K562 (cell line): ENCODE measurements around the gene SLC25A45. TPM values are rescaled to one million over a fixed set of nuclear protein-coding genes. Genes with fewer than 3 reads are reported as not detected.
A peak's percentile ranks its signal among the peaks of the same experiment; 100 is the strongest.

Experiments used
- ARHGAP35 ChIP-seq: fragments of 450-650 bp; IDR thresholded peaks from 2 replicates; pipeline ENCODE4 v1.6.1; 2018; ENCODE audit not compliant: partially characterized antibody
- CCNT2 ChIP-seq: IDR thresholded peaks from 2 replicates; pipeline ENCODE4 v1.6.1; 2011; ENCODE audit warnings: borderline replicate concordance, low read depth, mild to moderate bottlenecking, moderate library complexity, mixed read lengths, low read length; ENCODE audit not compliant: insufficient read length; ENCODE audit errors: extremely low read depth
- ELF4 ChIP-seq: fragments of 450-650 bp; formaldehyde crosslinking; IDR thresholded peaks from 2 replicates; pipeline ENCODE4 v1.4.0; 2022; ENCODE audit warnings: missing genetic modification characterization
- ELK1 ChIP-seq: sonication (generic); formaldehyde crosslinking; IDR thresholded peaks from 2 replicates; pipeline ENCODE4 v1.8.1; 2022; ENCODE audit warnings: missing genetic modification reagents
- FOXA1 ChIP-seq: fragments of 450-650 bp; IDR thresholded peaks from 2 replicates; pipeline ENCODE4 v1.6.1; 2016; ENCODE audit warnings: mild to moderate bottlenecking, borderline replicate concordance
- FOXO4 ChIP-seq: fragments of 450-650 bp; formaldehyde crosslinking; IDR thresholded peaks from 2 replicates; pipeline ENCODE4 v1.4.0; 2020; ENCODE audit warnings: mild to moderate bottlenecking, moderate library complexity
- GABPB2 ChIP-seq: fragments of 250-450 bp; sonication (Bioruptor Pico); conservative IDR thresholded peaks from 2 replicates; pipeline ENCODE4 v1.5.1; 2021; ENCODE audit warnings: mild to moderate bottlenecking
- MLLT1 ChIP-seq, 2 experiments: fragments of 450-650 bp; IDR thresholded peaks; 2 replicates each; pipeline ENCODE4 v1.6.1; 2016
- NONO ChIP-seq, 2 experiments: fragments of 200-400 bp in 1 of 2; fragments of 450-650 bp in 1 of 2; formaldehyde crosslinking in 1 of 2; IDR thresholded peaks; 2 replicates each; pipeline ENCODE4 v1.6.1; 2017; ENCODE audit warnings: low read depth in 2 of 2, mild to moderate bottlenecking in 2 of 2, moderate library complexity in 2 of 2, low read length in 1 of 2
- NRF1 ChIP-seq, 2 experiments: fragments of 450-650 bp; IDR thresholded peaks in 1 of 2; conservative IDR thresholded peaks in 1 of 2; 2 replicates each; pipeline ENCODE4 v1.6.1; 2014; ENCODE audit warnings: mild to moderate bottlenecking in 2 of 2
- PBX2 ChIP-seq, 2 experiments: IDR thresholded peaks in 1 of 2; conservative IDR thresholded peaks in 1 of 2; 2 replicates each; pipeline ENCODE4 v1.6.1; 2016; ENCODE audit warnings: low read depth in 2 of 2, mild to moderate bottlenecking in 1 of 2, missing compliant biosample characterization in 1 of 2, missing genetic modification characterization in 1 of 2, moderate library complexity in 1 of 2
- RBFOX2 ChIP-seq: fragments of 200-400 bp; formaldehyde crosslinking; IDR thresholded peaks from 2 replicates; pipeline ENCODE4 v1.6.1; 2017; ENCODE audit warnings: low read depth, mild to moderate bottlenecking, low read length, moderate library complexity
- SFPQ ChIP-seq: fragments of 200-400 bp; formaldehyde crosslinking; IDR thresholded peaks from 2 replicates; pipeline ENCODE4 v1.6.1; 2017; ENCODE audit warnings: mild to moderate bottlenecking, low read depth, low read length, moderate library complexity
- STAT5A ChIP-seq: IDR thresholded peaks from 2 replicates; pipeline ENCODE4 v1.6.1; 2012; ENCODE audit warnings: low read length, inconsistent platforms, borderline replicate concordance
- ZNF280B ChIP-seq: fragments of 250-450 bp; sonication (Bioruptor Pico); IDR thresholded peaks from 2 replicates; pipeline ENCODE4 v1.5.1; 2021; ENCODE audit warnings: mild to moderate bottlenecking
- ZNF551 ChIP-seq: fragments of 250-450 bp; sonication (Bioruptor Pico); IDR thresholded peaks from 2 replicates; pipeline ENCODE4 v1.5.0; 2021; ENCODE audit warnings: mild to moderate bottlenecking, moderate library complexity
- polyA plus RNA-seq, 8 experiments: library from polyadenylated mRNA; depleted of rRNA in 4 of 8; stranded (reverse) in 5 of 8; unstranded in 3 of 8; fragments of >200 nt; fragmentation: Nextera tagmentation in 2 of 8; fragmentation: Illumina TruSeq in 1 of 8; extraction: Ambion mirVana in 2 of 8; extraction: Trizol in 1 of 8; gene quantifications; 2 replicates each; pipeline versions ENCODE4 v1.2.1 to v1.2.3, GENCODE V29; 2011 to 2014; ENCODE audit warnings: inconsistent platforms in 1 of 8, missing spikeins in 1 of 8
- total RNA-seq, 7 experiments: library from RNA; depleted of rRNA in 6 of 7; stranded (reverse); fragments of >200 nt in 6 of 7; fragmentation: Illumina TruSeq in 2 of 7; extraction: Trizol in 2 of 7; gene quantifications; 2 replicates each; pipeline versions ENCODE4 v1.2.1 to v1.2.3, GENCODE V29; 2011 to 2021; ENCODE audit warnings: low replicate concordance in 1 of 7

The SLC25A45 gene
- total and polyA plus RNA-seq, 9 of the 15 experiments (the other 6 are each of a cell fraction or from before 2014, with no cell fraction given) = 0.15 to 2.3 (median 0.68) TPM

GRCh38 chr11:65428578-65429067 lies 46.2 kb upstream of the SLC25A45 start (continued):
- no peak for TF ChIP-seq PBX2 (CRISPR knock-in tag; IDR thresholded peaks at IDR 0.05; ENCODE audit: low read depth)
- TF ChIP-seq PBX2 (tag; conservative IDR thresholded peaks at IDR 0.05; ENCODE audit: low read depth) = no peak
- TF ChIP-seq FOXO4 (CRISPR knock-in tag) = peak; percentile 3; the same call in 1 of the 2 replicates
- 0 out of 4 replicates have a peak, but pooled peaks of 1 of the 2 experiments have one; percentile 49 for TF ChIP-seq MLLT1 (IDR thresholded peaks at IDR 0.05)
- peak; percentile 64 for TF ChIP-seq RBFOX2
- TF ChIP-seq NRF1 (conservative IDR thresholded peaks at IDR 0.05 in 1 of 2, IDR thresholded peaks at IDR 0.05 in 1 of 2) = no peak
- no peak for TF ChIP-seq GABPB2 (CRISPR knock-in tag)
- no peak for TF ChIP-seq ZNF551
- TF ChIP-seq NONO (IDR thresholded peaks at IDR 0.05; ENCODE audit: low read depth in 2 of 2, low read length in 1 of 2) = peak in 1 of 2 experiments; percentile 88; a peak in 2 of 4 replicates
- no peak; the same call in 1 of the 2 replicates for TF ChIP-seq ELF4
- no peak for TF ChIP-seq STAT5A
- no peak for TF ChIP-seq ZNF280B (CRISPR knock-in tag)
- TF ChIP-seq FOXA1 = no peak
- TF ChIP-seq CCNT2 = peak; percentile 70
- peak; percentile 66 for TF ChIP-seq ARHGAP35
- TF ChIP-seq ELK1 (CRISPR knock-in tag) = no peak
- peak; percentile 91 for TF ChIP-seq SFPQ
